NCI-H2227 treated with DMSO at 0.1 percent for 48 hours (cell line): ENCODE data around the gene TFF2.

Source experiments
- DNase-seq: peaks from one replicate; lab custom pipeline; 2025; lab: John Stamatoyannopoulos, UW

TFF2 gene

DNA sequence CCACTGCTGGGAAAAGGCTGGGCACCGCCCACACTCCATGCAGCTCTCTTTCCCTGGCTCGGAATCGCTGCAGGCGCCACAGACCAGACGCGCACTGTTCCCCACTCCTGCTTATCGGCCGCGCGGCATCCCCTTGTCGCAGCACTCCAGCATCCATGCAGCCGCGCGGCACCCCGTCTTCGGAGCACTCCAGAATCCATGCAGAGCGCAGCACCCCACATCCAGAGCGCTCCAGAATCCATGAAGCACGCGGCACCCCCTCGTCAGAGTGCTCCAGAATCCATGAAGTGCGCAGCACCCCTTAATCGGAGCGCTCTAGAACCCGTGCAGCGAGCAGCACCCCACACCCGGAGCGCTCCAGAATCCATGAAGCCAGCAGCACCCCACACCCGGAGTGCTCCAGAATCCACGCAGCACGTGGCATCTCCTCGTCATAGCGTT, 45.1 kb downstream of the TFF2 start:
- DNase-seq: no peak

- no peak for DNase-seq
Measured at GRCh38 chr21:42304556-42305454, 46.0 kb downstream of the TFF2 start.

- no peak for DNase-seq
Measured at GRCh38 chr21:42303443-42303842, 47.4 kb downstream of the TFF2 start.

DNA sequence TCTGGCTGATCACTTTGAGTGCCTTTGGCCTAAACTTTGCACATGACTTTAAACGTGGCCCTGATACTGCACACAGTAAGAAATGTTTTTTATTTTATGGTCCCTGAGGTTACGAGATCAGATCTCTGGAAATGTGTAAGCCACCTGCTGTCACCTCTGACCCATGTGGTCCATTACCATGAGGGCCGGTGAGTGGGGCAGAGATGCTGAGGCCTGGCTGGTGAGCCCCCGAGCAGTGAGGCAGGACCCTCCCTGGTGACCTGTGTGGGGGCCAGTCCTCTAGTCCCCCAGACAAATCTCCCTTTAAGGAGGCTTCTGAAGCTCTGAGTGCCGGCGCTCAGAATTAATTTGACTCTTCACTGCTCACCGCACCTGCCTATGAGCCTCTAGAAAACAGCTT, 48.0 kb downstream of the TFF2 start:
- no peak for DNase-seq

- DNase-seq: no peak
Measured at GRCh38 chr21:42302076-42302650, 48.6 kb downstream of the TFF2 start.

DNA sequence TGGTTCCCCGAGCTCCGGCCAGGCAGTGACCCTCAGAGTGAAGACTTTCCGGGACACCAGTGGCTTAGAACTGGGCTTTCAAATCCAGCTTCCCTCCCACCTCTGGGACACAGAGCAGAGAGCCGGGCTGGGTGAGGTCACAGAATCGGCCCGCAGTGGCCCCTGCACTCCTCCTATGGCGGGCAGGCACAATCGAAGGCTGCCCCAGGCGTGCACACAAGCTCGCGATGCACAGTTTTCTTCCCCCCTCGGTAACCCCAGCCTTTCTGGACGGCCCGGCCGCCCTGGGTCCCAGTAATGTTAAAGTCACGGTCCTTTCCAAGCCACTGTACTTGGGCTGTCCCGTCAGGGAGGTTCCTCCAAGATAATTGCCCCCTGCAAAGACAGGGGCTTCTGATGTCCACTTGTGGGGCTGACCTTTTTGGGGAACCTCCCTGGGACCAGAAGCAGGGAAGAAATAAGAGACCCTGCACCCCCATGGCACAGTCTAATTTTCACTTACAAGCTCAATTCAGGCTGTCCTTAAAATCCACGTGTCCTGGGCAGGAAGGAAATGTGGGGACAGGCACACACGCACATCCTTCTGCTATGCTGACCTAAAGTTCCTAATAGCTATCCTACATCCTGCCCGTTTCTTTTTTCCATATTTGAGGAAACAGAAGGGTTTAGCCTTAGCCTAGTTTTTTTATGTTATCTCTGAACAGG, 49.3 kb downstream of the TFF2 start:
- no peak for DNase-seq

DNA sequence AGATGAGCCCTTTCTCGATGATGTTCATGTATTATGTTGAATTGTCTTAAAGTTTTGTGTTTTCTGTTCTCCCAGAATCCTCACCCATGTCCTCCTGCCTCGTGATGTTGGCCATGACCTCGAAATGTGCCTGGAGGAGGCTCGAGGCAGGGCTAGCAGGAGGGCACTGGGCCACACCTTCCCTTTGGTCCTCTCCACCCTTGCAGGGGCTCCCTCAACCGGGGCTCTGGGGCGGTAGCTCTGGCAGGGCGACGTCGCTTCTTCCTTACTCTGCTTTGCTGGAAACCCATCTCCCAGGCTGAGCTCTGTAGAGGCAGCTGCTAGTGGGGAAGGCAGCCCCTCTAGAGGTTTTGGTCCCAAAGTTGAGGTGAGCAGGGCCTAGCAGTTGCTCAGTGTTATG, 49.8 kb downstream of the TFF2 start:
- DNase-seq: no peak

GRCh38 chr21:42300045-42300583, 50.7 kb downstream of the TFF2 start:
- no peak for DNase-seq

- DNase-seq: no peak
Measured at GRCh38 chr21:42299324-42300044, 51.3 kb downstream of the TFF2 start.

GRCh38 chr21:42298657-42299056, 52.1 kb downstream of the TFF2 start:
- DNase-seq: no peak

DNA sequence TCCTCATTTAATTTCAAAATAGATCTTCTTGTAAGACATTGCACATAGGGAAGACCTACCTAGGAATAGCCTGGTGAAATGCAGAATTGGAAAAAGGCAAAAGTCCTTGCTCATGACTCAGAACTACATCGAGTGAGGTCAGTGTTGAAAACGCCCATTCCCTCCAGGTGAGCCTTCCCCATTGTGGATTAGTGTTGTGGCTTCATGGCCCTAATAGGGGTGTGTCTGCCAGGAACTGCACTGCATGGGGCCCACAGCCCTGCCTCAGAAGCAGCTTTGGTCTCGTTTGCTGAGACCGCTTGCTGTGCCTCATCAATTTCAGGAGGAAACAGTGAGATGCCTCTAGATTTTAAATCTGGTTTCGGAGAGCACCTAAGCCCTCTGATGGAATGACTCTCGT, 52.6 kb downstream of the TFF2 start:
- no peak for DNase-seq

DNA sequence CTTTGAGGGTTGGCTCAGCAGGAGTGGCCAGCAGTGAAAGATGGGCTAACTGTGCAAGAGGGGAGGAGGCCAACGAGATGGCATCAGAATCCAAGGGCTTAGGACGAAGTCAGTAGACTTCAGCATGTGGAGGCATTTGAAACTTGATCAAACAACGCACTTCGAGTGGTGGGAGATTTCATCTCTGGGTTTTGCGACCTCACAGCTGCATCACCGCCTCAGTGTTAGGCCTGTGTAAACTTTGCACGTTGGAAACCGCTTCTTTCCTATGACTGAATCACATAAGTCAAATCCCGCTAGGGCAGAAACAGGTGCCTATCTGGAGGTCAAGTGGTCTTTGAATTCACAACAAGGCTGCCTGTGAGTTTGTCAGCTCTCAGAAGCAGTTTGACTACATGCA, 53.4 kb downstream of the TFF2 start:
- DNase-seq: no peak

GRCh38 chr21:42296501-42296900, 54.3 kb downstream of the TFF2 start:
- DNase-seq: no peak
